ENCODE results near the gene SFMBT2. TPM values are rescaled to one million over a fixed set of nuclear protein-coding genes. Genes with fewer than 3 reads are reported as not detected.
"Not testable (repeated sequence)": the region's sequence is repeated elsewhere in the genome, so short reads cannot be mapped to it uniquely, and the experiment has no call there.

Gene SFMBT2
- total RNA-seq, 1 donor from 2014 or later, result 7.2 TPM

GRCh38 chr10:7230036-7230435, 180.8 kb downstream of the SFMBT2 start:
- no peak for TF ChIP-seq CTCF (conservative IDR thresholded peaks at IDR 0.05)
- no peak overlapping the region for H3K27ac Mint-ChIP-seq
- H3K4me3 Mint-ChIP-seq, result no peak overlapping the region
- peaks cover 14% of the 10 kb centered on the region for H3K4me1 Mint-ChIP-seq (ENCODE audit: unreplicated experiment)
- DNase-seq (ENCODE audit: extremely low spot score, unreplicated experiment), result no peak
- H3K36me3 Mint-ChIP-seq, result peaks cover 25% of the 10 kb centered on the region
- peaks cover 64% of the 10 kb centered on the region for H3K27me3 Mint-ChIP-seq
- no peaks in the 10 kb centered on the region for H3K9me3 Mint-ChIP-seq

GRCh38 chr10:7225133-7225532, 185.7 kb downstream of the SFMBT2 start:
- no peaks in the 10 kb centered on the region for H3K4me1 Mint-ChIP-seq (ENCODE audit: unreplicated experiment)
- H3K27ac Mint-ChIP-seq, result no peak overlapping the region
- H3K27me3 Mint-ChIP-seq, result peaks cover 50% of the 10 kb centered on the region
- no peak for DNase-seq (ENCODE audit: extremely low spot score, unreplicated experiment)
- H3K36me3 Mint-ChIP-seq, result peaks cover 32% of the 10 kb centered on the region
- no peak for TF ChIP-seq CTCF (conservative IDR thresholded peaks at IDR 0.05)
- H3K4me3 Mint-ChIP-seq, result no peak overlapping the region
- H3K9me3 Mint-ChIP-seq, result peaks cover 14% of the 10 kb centered on the region

GRCh38 chr10:7218968-7219367, 191.9 kb downstream of the SFMBT2 start:
- no peak for DNase-seq (ENCODE audit: extremely low spot score, unreplicated experiment)
- H3K27ac Mint-ChIP-seq, result no peak overlapping the region
- peaks cover 17% of the 10 kb centered on the region for H3K36me3 Mint-ChIP-seq
- peaks cover 32% of the 10 kb centered on the region for H3K27me3 Mint-ChIP-seq
- no peak for TF ChIP-seq CTCF (conservative IDR thresholded peaks at IDR 0.05)
- no peak overlapping the region for H3K4me3 Mint-ChIP-seq
- H3K9me3 Mint-ChIP-seq, result peaks cover 9% of the 10 kb centered on the region
- no peaks in the 10 kb centered on the region for H3K4me1 Mint-ChIP-seq (ENCODE audit: unreplicated experiment)

GRCh38 chr10:7212696-7213095, 198.1 kb downstream of the SFMBT2 start:
- not testable (repeated sequence) for H3K4me3 Mint-ChIP-seq; H3K4me1 Mint-ChIP-seq (ENCODE audit: unreplicated experiment); DNase-seq (ENCODE audit: extremely low spot score, unreplicated experiment); H3K9me3 Mint-ChIP-seq; H3K27ac Mint-ChIP-seq; H3K36me3 Mint-ChIP-seq
- peaks cover 42% of the 10 kb centered on the region for H3K27me3 Mint-ChIP-seq

- no peak for TF ChIP-seq CTCF (conservative IDR thresholded peaks at IDR 0.05)
- no peak overlapping the region for H3K4me3 Mint-ChIP-seq
- peaks cover 3% of the 10 kb centered on the region for H3K36me3 Mint-ChIP-seq
- H3K27ac Mint-ChIP-seq, result no peak overlapping the region
- no peak for DNase-seq (ENCODE audit: extremely low spot score, unreplicated experiment)
- H3K4me1 Mint-ChIP-seq (ENCODE audit: unreplicated experiment), result no peaks in the 10 kb centered on the region
- H3K9me3 Mint-ChIP-seq, result no peaks in the 10 kb centered on the region
- H3K27me3 Mint-ChIP-seq, result peaks cover 38% of the 10 kb centered on the region
Observed at GRCh38 chr10:7211857-7212577, 198.8 kb downstream of the SFMBT2 start.

- H3K27ac Mint-ChIP-seq, result no peak overlapping the region
- no peak for DNase-seq (ENCODE audit: extremely low spot score, unreplicated experiment)
- no peaks in the 10 kb centered on the region for H3K9me3 Mint-ChIP-seq
- no peaks in the 10 kb centered on the region for H3K36me3 Mint-ChIP-seq
- peaks cover 30% of the 10 kb centered on the region for H3K27me3 Mint-ChIP-seq
- H3K4me1 Mint-ChIP-seq (ENCODE audit: unreplicated experiment), result no peaks in the 10 kb centered on the region
- no peak overlapping the region for H3K4me3 Mint-ChIP-seq
- no peak for TF ChIP-seq CTCF (conservative IDR thresholded peaks at IDR 0.05)
Observed at GRCh38 chr10:7210516-7210915, 200.3 kb downstream of the SFMBT2 start.
